Measurements from ENCODE around the gene NUCB2. TPM values are rescaled to one million over a fixed set of nuclear protein-coding genes. Genes with fewer than 3 reads are reported as not detected.
A peak's percentile ranks its signal among the peaks of the same experiment; 100 is the strongest.

NUCB2 gene
- total and polyA plus RNA-seq, 10 of the 15 experiments (the other 5 are each of a cell fraction or from before 2014, with no cell fraction given), result 16.0 to 74.1 (median 52.1) TPM

- no peak for TF ChIP-seq CHD2 (IDR thresholded peaks at IDR 0.05; ENCODE audit: borderline replicate concordance, low read depth, low read length)
- no peak for TF ChIP-seq ZNF687 (IDR thresholded peaks at IDR 0.05)
- no peak for TF ChIP-seq HDGF (IDR thresholded peaks at IDR 0.05)
- no peak for TF ChIP-seq HDAC2 (IDR thresholded peaks at IDR 0.05)
- TF ChIP-seq, protein P1, sequence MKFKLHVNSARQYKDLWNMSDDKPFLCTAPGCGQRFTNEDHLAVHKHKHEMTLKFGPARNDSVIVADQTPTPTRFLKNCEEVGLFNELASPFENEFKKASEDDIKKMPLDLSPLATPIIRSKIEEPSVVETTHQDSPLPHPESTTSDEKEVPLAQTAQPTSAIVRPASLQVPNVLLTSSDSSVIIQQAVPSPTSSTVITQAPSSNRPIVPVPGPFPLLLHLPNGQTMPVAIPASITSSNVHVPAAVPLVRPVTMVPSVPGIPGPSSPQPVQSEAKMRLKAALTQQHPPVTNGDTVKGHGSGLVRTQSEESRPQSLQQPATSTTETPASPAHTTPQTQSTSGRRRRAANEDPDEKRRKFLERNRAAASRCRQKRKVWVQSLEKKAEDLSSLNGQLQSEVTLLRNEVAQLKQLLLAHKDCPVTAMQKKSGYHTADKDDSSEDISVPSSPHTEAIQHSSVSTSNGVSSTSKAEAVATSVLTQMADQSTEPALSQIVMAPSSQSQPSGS (IDR thresholded peaks at IDR 0.05; ENCODE audit: low read length), result peak; percentile 84
- no peak for TF ChIP-seq KAT2A (conservative IDR thresholded peaks at IDR 0.05; ENCODE audit: control insufficient read depth, low read depth, low read length)
- no peak for TF ChIP-seq GATAD2B (conservative IDR thresholded peaks at IDR 0.05; ENCODE audit: low read depth)
- peak; percentile 87 for TF ChIP-seq MEF2A (IDR thresholded peaks at IDR 0.05; ENCODE audit: insufficient read depth, low read depth, low read length)
- no peak for TF ChIP-seq POLR2AphosphoS2 (IDR thresholded peaks at IDR 0.05; ENCODE audit: low read depth, low read length)
- TF ChIP-seq CTCF (IDR thresholded peaks at IDR 0.05 in 2 of 3, conservative IDR thresholded peaks at IDR 0.05 in 1 of 3; ENCODE audit: control insufficient read depth in 2 of 3, extremely low read depth in 1 of 3, insufficient read depth in 1 of 3, low read depth in 3 of 3, low read length in 3 of 3), result no peak
- no peak for TF ChIP-seq PAX8 (IDR thresholded peaks at IDR 0.05)
- TF ChIP-seq, protein P2, sequence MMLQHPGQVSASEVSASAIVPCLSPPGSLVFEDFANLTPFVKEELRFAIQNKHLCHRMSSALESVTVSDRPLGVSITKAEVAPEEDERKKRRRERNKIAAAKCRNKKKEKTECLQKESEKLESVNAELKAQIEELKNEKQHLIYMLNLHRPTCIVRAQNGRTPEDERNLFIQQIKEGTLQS (IDR thresholded peaks at IDR 0.05; ENCODE audit: borderline replicate concordance, extremely low read depth, low read depth, low read length), result no peak
- TF ChIP-seq EED (IDR thresholded peaks at IDR 0.05; ENCODE audit: low read depth), result peak; percentile 92
- TF ChIP-seq FOXK2 (IDR thresholded peaks at IDR 0.05), result no peak
- peak; percentile 40; the same call in 1 of the 2 replicates for TF ChIP-seq ZNF217 (IDR thresholded peaks at IDR 0.05)
- peak; percentile 39 to 45; a peak in 1 of 4 replicates for TF ChIP-seq BHLHE40 (IDR thresholded peaks at IDR 0.05; ENCODE audit: borderline replicate concordance in 1 of 2, low read depth in 2 of 2, low read length in 1 of 2)
- peak; percentile 52; the same call in 1 of the 2 replicates for TF ChIP-seq BMI1 (IDR thresholded peaks at IDR 0.05; ENCODE audit: borderline replicate concordance)
These were observed 45.4 kb upstream of the NUCB2 start (continued) for GRCh38 chr11:17230867-17231851.

Measured in GM12878 (cell line).